Sigmoid colon (tissue), 4 donors: ENCODE data around the gene CTXND1.

Source experiments
- EP300 ChIP-seq, 4 donors: sonication (generic); formaldehyde crosslinking; IDR thresholded peaks; one replicate each; pipeline ENCODE4 v1.6.1; 2017; ENCODE audit warnings: antibody characterized with exemption in 4 of 4
- POLR2A ChIP-seq, 2 donors: fragments of 450-650 bp; IDR thresholded peaks; one replicate each; pipeline ENCODE4 v1.6.1; 2016; ENCODE audit warnings: antibody characterized with exemption in 2 of 2, mild to moderate bottlenecking in 2 of 2, moderate library complexity in 2 of 2
- POLR2AphosphoS5 ChIP-seq, 4 donors: sonication (generic); formaldehyde crosslinking; IDR thresholded peaks; one replicate each; pipeline ENCODE4 v1.6.1; 2017; ENCODE audit warnings: antibody characterized with exemption in 4 of 4
- TF ChIP-seq, protein P1 (sequence below), 4 experiments: fragments of 450-650 bp in 3 of 4; fragments of 200-600 bp in 1 of 4; IDR thresholded peaks; one replicate each; pipeline ENCODE4 v1.5.1; 2016 to 2019; ENCODE audit warnings: antibody characterized with exemption in 4 of 4, mild to moderate bottlenecking in 3 of 4, moderate library complexity in 2 of 4

DNA sequence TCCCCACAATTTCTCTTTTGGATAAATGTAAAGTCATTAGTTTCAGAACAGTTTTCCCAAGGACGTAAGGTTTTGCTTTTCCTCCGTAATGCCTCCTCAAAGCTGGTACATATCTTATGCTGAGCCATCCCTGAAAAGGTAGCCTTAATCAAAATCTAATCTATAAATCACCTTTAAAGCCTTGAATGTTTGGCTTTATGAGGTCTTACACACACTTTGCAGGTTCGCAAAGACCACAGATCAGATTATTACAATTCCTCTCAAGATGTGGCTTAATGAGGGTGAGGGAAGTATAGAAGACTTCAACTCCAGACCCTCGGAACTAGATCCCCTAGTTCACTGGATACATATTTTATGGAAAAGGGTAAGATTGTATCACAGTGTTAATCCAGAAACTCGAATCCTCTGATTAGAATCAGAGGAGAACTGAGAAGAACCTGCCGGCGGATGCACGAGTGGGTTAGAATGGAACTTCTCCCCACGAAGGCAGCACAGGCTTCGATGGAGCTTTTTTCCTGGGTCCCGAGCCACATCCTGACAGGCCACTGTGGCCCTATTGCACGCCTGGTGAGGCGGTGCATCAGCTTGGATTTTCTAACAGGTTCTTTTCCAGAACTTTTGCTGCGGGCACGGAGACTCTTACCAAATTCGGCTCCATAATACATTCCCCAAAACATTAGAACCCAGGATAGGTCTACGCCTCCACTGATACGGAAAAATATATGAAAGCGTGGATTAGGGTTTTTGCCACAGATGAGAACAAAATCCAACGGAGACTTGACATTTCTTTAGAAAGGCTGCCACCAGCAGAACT is 1.2 kb downstream of the CTXND1 start:
- TF ChIP-seq, protein P1, sequence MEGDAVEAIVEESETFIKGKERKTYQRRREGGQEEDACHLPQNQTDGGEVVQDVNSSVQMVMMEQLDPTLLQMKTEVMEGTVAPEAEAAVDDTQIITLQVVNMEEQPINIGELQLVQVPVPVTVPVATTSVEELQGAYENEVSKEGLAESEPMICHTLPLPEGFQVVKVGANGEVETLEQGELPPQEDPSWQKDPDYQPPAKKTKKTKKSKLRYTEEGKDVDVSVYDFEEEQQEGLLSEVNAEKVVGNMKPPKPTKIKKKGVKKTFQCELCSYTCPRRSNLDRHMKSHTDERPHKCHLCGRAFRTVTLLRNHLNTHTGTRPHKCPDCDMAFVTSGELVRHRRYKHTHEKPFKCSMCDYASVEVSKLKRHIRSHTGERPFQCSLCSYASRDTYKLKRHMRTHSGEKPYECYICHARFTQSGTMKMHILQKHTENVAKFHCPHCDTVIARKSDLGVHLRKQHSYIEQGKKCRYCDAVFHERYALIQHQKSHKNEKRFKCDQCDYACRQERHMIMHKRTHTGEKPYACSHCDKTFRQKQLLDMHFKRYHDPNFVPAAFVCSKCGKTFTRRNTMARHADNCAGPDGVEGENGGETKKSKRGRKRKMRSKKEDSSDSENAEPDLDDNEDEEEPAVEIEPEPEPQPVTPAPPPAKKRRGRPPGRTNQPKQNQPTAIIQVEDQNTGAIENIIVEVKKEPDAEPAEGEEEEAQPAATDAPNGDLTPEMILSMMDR (IDR thresholded peaks at IDR 0.05) = no peak
- TF ChIP-seq EP300 (IDR thresholded peaks at IDR 0.05) = no peak
- TF ChIP-seq POLR2AphosphoS5 (IDR thresholded peaks at IDR 0.05) = no peak
- TF ChIP-seq POLR2A (IDR thresholded peaks at IDR 0.05) = no peak
